Measurements from ENCODE around the gene IMMP2L. TPM values are rescaled to one million over a fixed set of nuclear protein-coding genes. Genes with fewer than 3 reads are reported as not detected.
"Not testable (repeated sequence)": the region's sequence is repeated elsewhere in the genome, so short reads cannot be mapped to it uniquely, and the experiment has no call there.

IMMP2L gene
- total RNA-seq, 4 donors from 2014 or later, result 13.5 to 23.7 (median 18.3) TPM

DNA sequence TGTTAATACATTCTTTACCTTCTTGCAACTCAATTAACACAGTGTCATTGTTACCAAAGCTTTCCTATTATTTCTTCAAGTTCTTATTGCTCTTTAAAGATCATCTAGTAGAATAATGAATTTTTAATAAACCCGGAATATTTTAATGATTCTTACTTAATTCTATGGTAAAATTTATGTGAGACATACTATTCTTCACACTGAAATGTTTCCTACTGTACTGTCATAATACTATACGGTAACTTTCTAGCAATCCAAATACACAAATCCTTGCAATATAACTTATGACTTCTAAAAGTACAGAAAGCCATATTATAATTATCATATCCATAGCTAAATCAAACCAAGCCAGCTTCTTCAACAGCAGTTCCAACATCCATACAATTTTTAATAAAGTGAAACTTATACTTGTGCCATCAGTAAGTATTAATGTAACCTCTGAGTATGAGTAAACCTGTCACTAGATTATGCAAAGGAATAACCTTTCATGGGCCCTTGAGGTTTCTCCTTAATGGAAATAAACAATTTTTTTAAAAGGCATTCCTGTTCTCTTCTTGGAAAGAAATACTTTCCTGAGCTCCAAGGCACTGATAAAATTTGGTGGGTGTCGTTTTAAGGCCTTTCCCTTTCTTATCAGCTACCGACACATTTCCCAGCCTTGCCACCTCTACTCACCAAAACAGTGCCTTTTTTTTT is 87.4 kb downstream of the IMMP2L start:
- DNase-seq (ENCODE audit: low spot score in 2 of 2), result no peak
- TF ChIP-seq, protein P1, sequence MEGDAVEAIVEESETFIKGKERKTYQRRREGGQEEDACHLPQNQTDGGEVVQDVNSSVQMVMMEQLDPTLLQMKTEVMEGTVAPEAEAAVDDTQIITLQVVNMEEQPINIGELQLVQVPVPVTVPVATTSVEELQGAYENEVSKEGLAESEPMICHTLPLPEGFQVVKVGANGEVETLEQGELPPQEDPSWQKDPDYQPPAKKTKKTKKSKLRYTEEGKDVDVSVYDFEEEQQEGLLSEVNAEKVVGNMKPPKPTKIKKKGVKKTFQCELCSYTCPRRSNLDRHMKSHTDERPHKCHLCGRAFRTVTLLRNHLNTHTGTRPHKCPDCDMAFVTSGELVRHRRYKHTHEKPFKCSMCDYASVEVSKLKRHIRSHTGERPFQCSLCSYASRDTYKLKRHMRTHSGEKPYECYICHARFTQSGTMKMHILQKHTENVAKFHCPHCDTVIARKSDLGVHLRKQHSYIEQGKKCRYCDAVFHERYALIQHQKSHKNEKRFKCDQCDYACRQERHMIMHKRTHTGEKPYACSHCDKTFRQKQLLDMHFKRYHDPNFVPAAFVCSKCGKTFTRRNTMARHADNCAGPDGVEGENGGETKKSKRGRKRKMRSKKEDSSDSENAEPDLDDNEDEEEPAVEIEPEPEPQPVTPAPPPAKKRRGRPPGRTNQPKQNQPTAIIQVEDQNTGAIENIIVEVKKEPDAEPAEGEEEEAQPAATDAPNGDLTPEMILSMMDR (IDR thresholded peaks at IDR 0.05), result no peak
- TF ChIP-seq POLR2A (IDR thresholded peaks at IDR 0.05) (no peak), EP300 (IDR thresholded peaks at IDR 0.05) (no peak)

DNA sequence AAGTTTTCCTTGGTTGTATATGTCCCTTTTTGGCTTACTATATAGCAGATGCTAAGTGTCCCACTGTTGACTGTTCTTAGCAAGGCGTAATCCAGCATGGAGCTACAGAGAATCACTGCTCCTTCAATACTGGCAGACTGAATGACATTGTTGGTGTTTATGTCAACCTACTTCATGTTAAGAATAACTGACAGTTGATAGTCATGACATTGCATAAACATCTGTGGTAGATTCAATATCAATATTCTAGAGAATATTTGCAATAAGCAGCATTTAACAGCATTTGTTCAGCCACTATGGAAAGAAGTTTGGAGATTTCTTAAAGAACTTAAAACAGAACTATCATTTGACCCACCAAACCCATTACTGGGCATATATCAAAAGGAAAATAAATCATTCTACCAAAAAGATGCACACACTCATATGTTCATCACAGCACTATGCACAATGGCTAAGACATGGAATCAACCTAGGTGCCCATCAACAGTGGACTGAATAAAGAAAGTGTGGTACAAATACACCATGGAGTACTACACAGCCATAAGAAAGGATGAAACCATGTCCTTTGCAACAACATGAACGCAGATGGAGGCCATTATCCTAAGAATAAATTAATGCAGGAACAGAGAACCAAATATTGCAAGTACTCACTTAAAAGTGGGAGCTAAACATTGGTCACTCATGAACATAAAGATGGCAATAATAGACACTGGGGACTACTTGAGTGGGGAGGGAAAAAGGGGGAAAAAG is 88.7 kb downstream of the IMMP2L start:
- Histone ChIP-seq H3K27me3 (no peaks in the 10 kb centered on the region), H3K36me3 (no peaks in the 10 kb centered on the region), H3K9me3 (peaks cover 0 to 22% (median 0%) of the 10 kb centered on the region in 4 donors), H3K27ac (no peak overlapping the region), H3K4me3 (no peak overlapping the region), H3K4me1 (peaks cover 0 to 5% (median 0%) of the 10 kb centered on the region in 4 donors)
- 67 to 96% methylated on average over 2 of the region's 2 CpGs for WGBS, 2 donors
- TF ChIP-seq POLR2A (IDR thresholded peaks at IDR 0.05), result no peak
- DNase-seq (ENCODE audit: low spot score in 2 of 2), result no peak

More for the DNA sequence above, 87.4 kb downstream of the IMMP2L start:
- H3K9me3 ChIP-seq, result peaks cover 0 to 19% (median 0%) of the 10 kb centered on the region in 4 donors
- no peaks in the 10 kb centered on the region for H3K36me3 ChIP-seq
- 74 to 77% methylated on average over 4 of the region's 4 CpGs for WGBS, 2 donors
- no peaks in the 10 kb centered on the region for H3K27me3 ChIP-seq
- H3K4me3 ChIP-seq, result no peak overlapping the region
- no peak overlapping the region for H3K27ac ChIP-seq
- H3K4me1 ChIP-seq, result peaks cover 0 to 5% (median 0%) of the 10 kb centered on the region in 4 donors

DNA sequence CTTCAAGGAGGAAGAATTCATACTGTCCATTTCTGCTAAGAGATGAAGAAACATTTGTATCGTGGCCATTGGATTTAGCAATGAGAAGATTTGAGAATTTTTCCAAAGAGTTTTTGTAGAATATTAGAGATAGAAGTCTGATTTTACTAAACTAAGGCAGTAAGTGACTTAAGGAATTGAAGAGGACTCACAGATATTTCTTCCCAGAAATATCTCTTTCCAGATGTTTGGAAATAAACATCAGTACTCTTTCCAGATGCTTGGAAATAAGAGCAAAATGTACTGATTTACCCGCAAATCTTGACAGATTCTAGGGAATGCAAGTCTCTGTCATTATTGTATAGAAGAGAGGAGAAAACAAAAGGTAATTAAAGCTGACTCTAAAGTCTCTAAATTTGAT is 91.3 kb downstream of the IMMP2L start:
- WGBS, 2 donors, result 76 to 83% methylated on average over 2 of the region's 2 CpGs
- no peak for DNase-seq (ENCODE audit: low spot score in 2 of 2)
- no peaks in the 10 kb centered on the region for H3K4me1 ChIP-seq
- H3K36me3 ChIP-seq, result no peaks in the 10 kb centered on the region
- H3K4me3 ChIP-seq, result no peak overlapping the region
- H3K9me3 ChIP-seq, result peaks cover 0 to 14% (median 0%) of the 10 kb centered on the region in 4 donors
- H3K27ac ChIP-seq, result no peak overlapping the region
- H3K27me3 ChIP-seq, result no peaks in the 10 kb centered on the region
- TF ChIP-seq EP300 (IDR thresholded peaks at IDR 0.05), result no peak
- no peak for TF ChIP-seq POLR2A (IDR thresholded peaks at IDR 0.05)
- TF ChIP-seq, protein P1 (IDR thresholded peaks at IDR 0.05), result no peak

DNA sequence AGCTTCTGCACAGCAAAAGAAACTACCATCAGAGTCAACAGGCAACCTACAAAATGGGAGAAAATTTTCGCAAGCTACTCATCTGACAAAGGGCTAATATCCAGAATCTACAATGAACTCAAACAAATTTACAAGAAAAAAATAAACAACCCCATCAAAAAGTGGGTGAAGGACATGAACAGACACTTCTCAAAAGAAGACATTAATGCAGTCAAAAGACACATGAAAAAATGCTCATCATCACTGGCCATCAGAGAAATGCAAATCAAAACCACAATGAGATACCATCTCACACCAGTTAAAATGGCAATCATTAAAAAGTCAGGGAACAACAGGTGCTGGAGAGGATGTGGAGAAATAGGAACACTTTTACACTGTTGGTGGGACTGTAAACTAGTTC is 92.4 kb downstream of the IMMP2L start:
- H3K27me3 ChIP-seq; H3K4me1 ChIP-seq; H3K4me3 ChIP-seq; DNase-seq (ENCODE audit: low spot score in 2 of 2); H3K27ac ChIP-seq; H3K36me3 ChIP-seq: not testable (repeated sequence)
- peaks cover 0 to 14% (median 0%) of the 10 kb centered on the region in 4 donors for H3K9me3 ChIP-seq
- WGBS, 2 donors, result 100% methylated on average over 1 of the region's 1 CpG

DNA sequence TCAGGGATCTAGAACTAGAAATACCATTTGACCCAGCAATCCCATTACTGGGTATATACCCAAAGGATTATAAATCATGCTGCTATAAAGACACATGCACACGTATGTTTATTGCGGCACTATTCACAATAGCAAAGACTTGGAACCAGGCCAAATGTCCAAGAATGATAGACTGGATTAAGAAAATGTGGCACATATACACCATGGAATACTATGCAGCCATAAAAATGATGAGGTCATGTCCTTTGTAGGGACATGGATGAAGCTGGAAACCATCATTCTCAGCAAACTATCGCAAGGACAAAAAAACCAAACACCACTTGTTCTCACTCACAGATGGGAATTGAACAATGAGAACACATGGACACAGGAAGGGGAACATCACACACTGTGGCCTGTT is 96.5 kb downstream of the IMMP2L start:
- not testable (repeated sequence) for H3K36me3 ChIP-seq; H3K4me3 ChIP-seq; H3K4me1 ChIP-seq; H3K9me3 ChIP-seq; DNase-seq (ENCODE audit: low spot score in 2 of 2); H3K27ac ChIP-seq; H3K27me3 ChIP-seq
- WGBS, 2 donors, result 85 to 91% methylated on average over 3 of the region's 3 CpGs

DNA sequence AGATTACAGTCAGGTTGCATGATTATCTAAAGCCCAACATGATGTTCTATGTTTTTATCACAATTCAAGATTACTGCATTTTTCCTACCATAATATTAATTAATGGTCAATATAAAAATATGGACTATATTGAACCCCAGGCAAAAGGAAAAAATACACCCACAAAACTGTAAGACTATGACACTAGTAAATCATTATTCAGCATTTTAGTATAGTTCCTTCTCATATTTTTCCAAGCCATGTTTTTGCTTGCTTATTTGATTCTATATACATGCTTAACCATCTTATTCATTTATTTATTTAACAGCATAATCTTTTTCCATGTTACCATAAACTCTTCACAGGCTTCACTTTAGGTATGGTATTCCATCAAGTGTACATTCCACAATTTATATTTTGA is 101.6 kb downstream of the IMMP2L start:
- H3K9me3 ChIP-seq, result no peaks in the 10 kb centered on the region
- TF ChIP-seq POLR2A (IDR thresholded peaks at IDR 0.05) (no peak), EP300 (IDR thresholded peaks at IDR 0.05) (no peak)
- TF ChIP-seq, protein P1 (IDR thresholded peaks at IDR 0.05), result no peak
- DNase-seq (ENCODE audit: low spot score in 2 of 2), result no peak
- no peak overlapping the region for H3K4me3 ChIP-seq
- peaks cover 0 to 13% (median 0%) of the 10 kb centered on the region in 4 donors for H3K4me1 ChIP-seq
- no peak overlapping the region for H3K27ac ChIP-seq
- H3K27me3 ChIP-seq, result no peaks in the 10 kb centered on the region
- no peaks in the 10 kb centered on the region for H3K36me3 ChIP-seq
